ENCODE data around the gene EIF3J.

DNA sequence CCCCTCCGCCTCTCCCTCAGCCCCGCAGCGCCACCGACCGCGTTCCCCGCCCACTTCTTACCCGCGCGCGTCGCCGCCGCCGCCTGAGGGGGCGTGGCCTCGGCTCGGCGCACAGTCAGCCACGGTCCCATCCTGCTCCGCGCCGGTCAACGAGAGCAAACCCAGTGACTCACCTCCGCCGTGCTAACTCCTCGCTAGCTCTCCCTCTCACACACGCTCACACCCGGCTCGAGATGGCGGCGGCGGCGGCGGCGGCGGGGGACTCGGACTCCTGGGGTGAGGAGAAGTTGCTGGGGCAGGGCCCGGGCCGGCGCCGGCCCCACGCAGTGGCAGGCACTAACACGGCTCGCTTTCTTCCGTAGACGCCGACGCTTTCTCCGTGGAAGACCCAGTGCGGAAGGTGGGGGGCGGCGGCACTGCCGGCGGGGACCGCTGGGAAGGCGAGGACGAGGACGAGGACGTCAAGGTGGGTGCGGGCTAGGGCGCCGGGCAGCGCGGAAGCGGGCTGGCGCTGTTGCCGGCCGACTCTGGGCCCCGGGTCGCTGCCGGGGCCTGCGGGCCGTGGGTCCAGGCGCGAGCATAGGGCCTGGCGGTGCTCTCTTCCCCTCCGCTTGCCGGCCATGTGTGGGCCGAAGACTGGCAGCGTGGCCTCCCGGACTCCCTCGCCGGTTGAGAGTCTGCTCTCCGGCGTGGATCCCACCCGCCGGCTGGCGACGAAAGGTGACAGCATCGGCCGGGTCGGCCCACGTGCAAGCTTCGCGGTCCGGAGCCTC is at the start of gene EIF3J:
- TF ChIP-seq EP300 (IDR thresholded peaks at IDR 0.05): no peak
- peak; percentile 28 for TF ChIP-seq POLR2A (IDR thresholded peaks at IDR 0.05)
- TF ChIP-seq, protein P1, sequence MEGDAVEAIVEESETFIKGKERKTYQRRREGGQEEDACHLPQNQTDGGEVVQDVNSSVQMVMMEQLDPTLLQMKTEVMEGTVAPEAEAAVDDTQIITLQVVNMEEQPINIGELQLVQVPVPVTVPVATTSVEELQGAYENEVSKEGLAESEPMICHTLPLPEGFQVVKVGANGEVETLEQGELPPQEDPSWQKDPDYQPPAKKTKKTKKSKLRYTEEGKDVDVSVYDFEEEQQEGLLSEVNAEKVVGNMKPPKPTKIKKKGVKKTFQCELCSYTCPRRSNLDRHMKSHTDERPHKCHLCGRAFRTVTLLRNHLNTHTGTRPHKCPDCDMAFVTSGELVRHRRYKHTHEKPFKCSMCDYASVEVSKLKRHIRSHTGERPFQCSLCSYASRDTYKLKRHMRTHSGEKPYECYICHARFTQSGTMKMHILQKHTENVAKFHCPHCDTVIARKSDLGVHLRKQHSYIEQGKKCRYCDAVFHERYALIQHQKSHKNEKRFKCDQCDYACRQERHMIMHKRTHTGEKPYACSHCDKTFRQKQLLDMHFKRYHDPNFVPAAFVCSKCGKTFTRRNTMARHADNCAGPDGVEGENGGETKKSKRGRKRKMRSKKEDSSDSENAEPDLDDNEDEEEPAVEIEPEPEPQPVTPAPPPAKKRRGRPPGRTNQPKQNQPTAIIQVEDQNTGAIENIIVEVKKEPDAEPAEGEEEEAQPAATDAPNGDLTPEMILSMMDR (IDR thresholded peaks at IDR 0.05): peak in 1 of 3 donors; percentile 11
